Body of pancreas (tissue), 4 donors: ENCODE data around the gene MMP8.

Experiments used
- POLR2A ChIP-seq, 3 donors: fragments of 450-650 bp; IDR thresholded peaks; one replicate each; pipeline ENCODE4 v1.6.1; 2016; ENCODE audit warnings: antibody characterized with exemption in 3 of 3, mild to moderate bottlenecking in 2 of 3
- TF ChIP-seq, protein P1 (sequence below), 7 experiments: fragments of 450-650 bp in 4 of 7; fragments of 200-600 bp in 3 of 7; sonication (generic) in 3 of 7; IDR thresholded peaks; one replicate each; pipeline ENCODE4 v1.5.1; 2016 to 2019; ENCODE audit warnings: antibody characterized with exemption in 7 of 7

DNA sequence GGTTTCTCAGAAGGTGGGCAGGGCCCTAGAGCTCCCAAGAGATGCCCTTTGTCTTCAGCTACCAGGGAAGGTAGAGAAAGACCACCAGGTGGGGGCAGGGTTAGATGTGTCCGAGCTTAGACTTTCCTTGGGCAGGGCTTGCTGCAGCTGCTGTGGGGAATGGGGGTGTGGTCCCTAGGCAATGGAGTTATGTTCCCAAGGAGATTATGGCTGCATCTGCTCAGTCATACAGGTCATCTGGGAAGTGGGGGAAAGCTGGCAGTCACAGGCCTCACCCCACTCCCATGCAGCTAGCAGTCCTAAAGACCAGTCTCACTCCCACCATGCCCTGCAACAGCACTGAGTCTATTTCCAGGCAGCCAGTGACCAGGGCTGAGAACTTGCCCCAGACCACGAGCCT, 48.7 kb downstream of the MMP8 start:
- no peak for TF ChIP-seq POLR2A (IDR thresholded peaks at IDR 0.05)
- TF ChIP-seq, protein P1, sequence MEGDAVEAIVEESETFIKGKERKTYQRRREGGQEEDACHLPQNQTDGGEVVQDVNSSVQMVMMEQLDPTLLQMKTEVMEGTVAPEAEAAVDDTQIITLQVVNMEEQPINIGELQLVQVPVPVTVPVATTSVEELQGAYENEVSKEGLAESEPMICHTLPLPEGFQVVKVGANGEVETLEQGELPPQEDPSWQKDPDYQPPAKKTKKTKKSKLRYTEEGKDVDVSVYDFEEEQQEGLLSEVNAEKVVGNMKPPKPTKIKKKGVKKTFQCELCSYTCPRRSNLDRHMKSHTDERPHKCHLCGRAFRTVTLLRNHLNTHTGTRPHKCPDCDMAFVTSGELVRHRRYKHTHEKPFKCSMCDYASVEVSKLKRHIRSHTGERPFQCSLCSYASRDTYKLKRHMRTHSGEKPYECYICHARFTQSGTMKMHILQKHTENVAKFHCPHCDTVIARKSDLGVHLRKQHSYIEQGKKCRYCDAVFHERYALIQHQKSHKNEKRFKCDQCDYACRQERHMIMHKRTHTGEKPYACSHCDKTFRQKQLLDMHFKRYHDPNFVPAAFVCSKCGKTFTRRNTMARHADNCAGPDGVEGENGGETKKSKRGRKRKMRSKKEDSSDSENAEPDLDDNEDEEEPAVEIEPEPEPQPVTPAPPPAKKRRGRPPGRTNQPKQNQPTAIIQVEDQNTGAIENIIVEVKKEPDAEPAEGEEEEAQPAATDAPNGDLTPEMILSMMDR (IDR thresholded peaks at IDR 0.05): no peak
